ENCODE data around the gene PLEKHO2. TPM values are rescaled to one million over a fixed set of nuclear protein-coding genes. Genes with fewer than 3 reads are reported as not detected.

Gene PLEKHO2
- total RNA-seq, 4 donors from 2014 or later = 4.7 to 18.2 (median 7.4) TPM

GRCh38 chr15:64825431-64826294 lies 16.1 kb upstream of the PLEKHO2 start, which contains the start of gene PIF1:
PIF1 (minus strand) TSS chr15:64825647; CDS start chr15:64824335, 1,312 bp downstream.
- Histone ChIP-seq H3K27me3 (no peaks in the 10 kb centered on the region), H3K4me1 (peaks cover 3 to 27% (median 9%) of the 10 kb centered on the region in 4 donors), H3K9me3 (no peaks in the 10 kb centered on the region), H3K4me3 (peak within 1 kb of the TSS; percentile 23 to 61 (median 58)), H3K36me3 (no peaks in the 10 kb centered on the region), H3K27ac (peak within 1 kb of the TSS; percentile 23 to 77 (median 73))
- peak; percentile 78 to 96 (median 92) for DNase-seq
- TF ChIP-seq POLR2A (IDR thresholded peaks at IDR 0.05) (peak in 1 of 2 donors; percentile 50), CTCF (IDR thresholded peaks at IDR 0.05) (peak in 1 of 6 experiments; percentile 4)

GRCh38 chr15:64828985-64829384 lies 12.7 kb upstream of the PLEKHO2 start:
- Histone ChIP-seq H3K27me3 (no peaks in the 10 kb centered on the region), H3K9me3 (no peaks in the 10 kb centered on the region), H3K4me3 (no peak overlapping the region), H3K27ac (no peak overlapping the region), H3K36me3 (no peaks in the 10 kb centered on the region), H3K4me1 (peaks cover 3 to 19% (median 8%) of the 10 kb centered on the region in 4 donors)
- TF ChIP-seq CTCF (IDR thresholded peaks at IDR 0.05) (no peak), POLR2A (IDR thresholded peaks at IDR 0.05) (no peak)
- no peak for DNase-seq

GRCh38 chr15:64833690-64834089 lies 8.0 kb upstream of the PLEKHO2 start:
- no peaks in the 10 kb centered on the region for H3K9me3 ChIP-seq
- H3K36me3 ChIP-seq = no peaks in the 10 kb centered on the region
- no peak for DNase-seq
- TF ChIP-seq CTCF (IDR thresholded peaks at IDR 0.05) (no peak), POLR2A (IDR thresholded peaks at IDR 0.05) (no peak)
- no peaks in the 10 kb centered on the region for H3K27me3 ChIP-seq
- no peak overlapping the region for H3K4me3 ChIP-seq
- peaks cover 0 to 6% (median 3%) of the 10 kb centered on the region in 4 donors for H3K4me1 ChIP-seq
- H3K27ac ChIP-seq = no peak overlapping the region

GRCh38 chr15:64836023-64836536 lies 5.6 kb upstream of the PLEKHO2 start:
- Histone ChIP-seq H3K27ac (peak overlapping the region; percentile 16 to 74 (median 48)), H3K4me3 (peak overlapping the region in 2 of 4 donors; percentile 6), H3K4me1 (peaks cover 0 to 11% (median 5%) of the 10 kb centered on the region in 4 donors), H3K36me3 (no peaks in the 10 kb centered on the region), H3K9me3 (no peaks in the 10 kb centered on the region), H3K27me3 (no peaks in the 10 kb centered on the region)
- TF ChIP-seq CTCF (IDR thresholded peaks at IDR 0.05) = peak in 1 of 6 experiments; percentile 23
- TF ChIP-seq POLR2A (IDR thresholded peaks at IDR 0.05) = no peak
- no peak for DNase-seq

GRCh38 chr15:64837502-64837901 lies 4.2 kb upstream of the PLEKHO2 start:
- Histone ChIP-seq H3K4me3 (no peak overlapping the region), H3K9me3 (no peaks in the 10 kb centered on the region), H3K4me1 (peaks cover 0 to 15% (median 5%) of the 10 kb centered on the region in 4 donors), H3K27ac (peak overlapping the region in 1 of 4 donors; percentile 31), H3K27me3 (no peaks in the 10 kb centered on the region), H3K36me3 (no peaks in the 10 kb centered on the region)
- no peak for DNase-seq
- TF ChIP-seq POLR2A (IDR thresholded peaks at IDR 0.05) (no peak), CTCF (IDR thresholded peaks at IDR 0.05) (no peak)

Measured in Peyer's patch (tissue), 4 donors.